HL-60 (cell line): ENCODE results near the gene PLEKHA5.
A peak's percentile ranks its signal among the peaks of the same experiment; 100 is the strongest.

ENCODE experiments used
- DNase-seq, 2 experiments: peaks; one replicate each; pipeline ENCODE4 v3.0.0-alpha.2; 2010 to 2020; ENCODE audit warnings: low read depth in 1 of 2, low spot score in 1 of 2
- H3K27ac ChIP-seq: fragments of 250-450 bp; sonication (Bioruptor Pico); replicated peaks from 2 replicates; pipeline ENCODE4 v1.5.1; 2020; ENCODE audit warnings: mild to moderate bottlenecking, moderate library complexity
- H3K27me3 ChIP-seq: fragments of 250-450 bp; sonication (Bioruptor Pico); 2 replicates; pipeline ENCODE4 v1.5.1; 2021; ENCODE audit warnings: mild to moderate bottlenecking, moderate library complexity; ENCODE audit not compliant: insufficient read depth, poor library complexity, severe bottlenecking
- H3K4me3 ChIP-seq: replicated peaks from 2 replicates; pipeline ENCODE4 v1.5.1; 2011; ENCODE audit warnings: mild to moderate bottlenecking, control low read depth, low read length; ENCODE audit not compliant: insufficient read depth
- CTCF ChIP-seq: IDR thresholded peaks from one replicate; pipeline ENCODE4 v1.5.1; 2011; ENCODE audit warnings: low read length, control low read depth, inconsistent platforms; ENCODE audit not compliant: insufficient read depth
- GABPA ChIP-seq: IDR thresholded peaks from 2 replicates; pipeline ENCODE4 v1.6.1; 2012; ENCODE audit warnings: low read depth
- POLR2AphosphoS5 ChIP-seq: IDR thresholded peaks from 2 replicates; pipeline ENCODE4 v1.6.1; 2012; ENCODE audit warnings: low read depth
- REST ChIP-seq: IDR thresholded peaks from 2 replicates; pipeline ENCODE4 v1.6.1; 2012; ENCODE audit warnings: low read depth; ENCODE audit not compliant: insufficient replicate concordance
- SPI1 ChIP-seq: IDR thresholded peaks from 2 replicates; pipeline ENCODE4 v1.6.1; 2012; ENCODE audit warnings: low read depth, mild to moderate bottlenecking, borderline replicate concordance

The PLEKHA5 gene

GRCh38 chr12:19190292-19191031 lies 60.9 kb downstream of the PLEKHA5 start:
- H3K4me3 ChIP-seq = no peak overlapping the region
- no peak overlapping the region for H3K27ac ChIP-seq
- H3K27me3 ChIP-seq = no peaks in the 10 kb centered on the region
- DNase-seq = peak; percentile 13 to 21
- TF ChIP-seq GABPA (no peak), SPI1 (peak; percentile 33; the same call in 1 of the 2 replicates), POLR2AphosphoS5 (no peak)

GRCh38 chr12:19191089-19191488 lies 61.6 kb downstream of the PLEKHA5 start:
- Histone ChIP-seq H3K27ac (no peak overlapping the region), H3K4me3 (no peak overlapping the region), H3K27me3 (no peaks in the 10 kb centered on the region)
- no peak for DNase-seq
- TF ChIP-seq REST (no peak), CTCF (no peak), POLR2AphosphoS5 (no peak)

- H3K27ac ChIP-seq = no peak overlapping the region
- H3K27me3 ChIP-seq = no peaks in the 10 kb centered on the region
- TF ChIP-seq REST = no peak
- TF ChIP-seq CTCF = no peak
- no peak for DNase-seq
- H3K4me3 ChIP-seq = no peak overlapping the region
Measured at GRCh38 chr12:19191563-19191962, 62.0 kb downstream of the PLEKHA5 start.

GRCh38 chr12:19192710-19193109 lies 63.2 kb downstream of the PLEKHA5 start:
- TF ChIP-seq SPI1 (no peak), GABPA (no peak), REST (no peak), POLR2AphosphoS5 (no peak), CTCF (no peak)
- no peak overlapping the region for H3K4me3 ChIP-seq
- no peak overlapping the region for H3K27ac ChIP-seq
- H3K27me3 ChIP-seq = no peaks in the 10 kb centered on the region
- no peak for DNase-seq
